ENCODE results near the gene PSG5. TPM values are rescaled to one million over a fixed set of nuclear protein-coding genes. Genes with fewer than 3 reads are reported as not detected.
A peak's percentile ranks its signal among the peaks of the same experiment; 100 is the strongest.
"Not testable (repeated sequence)": the region's sequence is repeated elsewhere in the genome, so short reads cannot be mapped to it uniquely, and the experiment has no call there.

Gene PSG5
- total RNA-seq, 2 donors from 2014 or later, result not detected

- DNase-seq (ENCODE audit: low spot score), result no peak
- no peaks in the 10 kb centered on the region for H3K4me1 ChIP-seq (replicated peaks)
- no peak overlapping the region for H3K4me3 ChIP-seq
- no peak overlapping the region for H3K27ac ChIP-seq
- TF ChIP-seq POLR2A (IDR thresholded peaks at IDR 0.05) (no peak), POLR2AphosphoS5 (IDR thresholded peaks at IDR 0.05) (no peak), CTCF (IDR thresholded peaks at IDR 0.05) (no peak)
- 77% methylated on average over 4 of the region's 4 CpGs for WGBS
- intact Hi-C loops (cut with DNase I), result no loop called here
- no peaks in the 10 kb centered on the region for H3K9me3 ChIP-seq
- H3K36me3 ChIP-seq, result no peaks in the 10 kb centered on the region
- H3K27me3 ChIP-seq (replicated peaks; ENCODE audit: insufficient read depth), result no peaks in the 10 kb centered on the region
Measured at GRCh38 chr19:43152214-43152613, 34.1 kb downstream of the PSG5 start.

DNA sequence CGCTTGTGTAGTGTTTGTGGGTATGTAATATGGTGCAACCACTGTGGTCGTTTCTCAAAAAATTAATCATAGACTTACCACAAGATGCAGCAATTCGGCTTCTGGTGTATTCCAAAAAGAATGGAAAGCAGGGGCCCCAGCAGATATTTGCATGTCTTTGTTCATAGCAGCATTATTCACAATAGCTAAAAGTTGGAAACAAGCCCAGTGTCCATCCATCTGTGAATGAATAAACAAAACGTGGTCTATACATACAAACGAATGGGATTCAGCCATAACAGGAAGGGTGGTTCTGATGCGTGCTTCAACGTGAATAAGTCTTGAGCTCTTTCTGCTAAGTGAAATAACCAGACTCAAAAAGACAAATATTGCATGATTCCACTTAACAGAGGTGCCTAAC is 36.5 kb downstream of the PSG5 start:
- H3K9me3 ChIP-seq; H3K27ac ChIP-seq; DNase-seq (ENCODE audit: low spot score); intact Hi-C loops (cut with DNase I); H3K27me3 ChIP-seq (replicated peaks; ENCODE audit: insufficient read depth); H3K36me3 ChIP-seq; H3K4me1 ChIP-seq (replicated peaks); H3K4me3 ChIP-seq: not testable (repeated sequence)
- WGBS, result 66% methylated on average over 7 of the region's 7 CpGs

GRCh38 chr19:43148233-43148632 is 38.1 kb downstream of the PSG5 start:
- WGBS, result 50% methylated on average over 1 of the region's 1 CpG
- no peaks in the 10 kb centered on the region for H3K4me1 ChIP-seq (replicated peaks)
- DNase-seq (ENCODE audit: low spot score), result peak; percentile 8
- no peak overlapping the region for H3K4me3 ChIP-seq
- intact Hi-C loops (cut with DNase I), result no loop called here
- no peaks in the 10 kb centered on the region for H3K27me3 ChIP-seq (replicated peaks; ENCODE audit: insufficient read depth)
- TF ChIP-seq POLR2AphosphoS5 (IDR thresholded peaks at IDR 0.05) (no peak), POLR2A (IDR thresholded peaks at IDR 0.05) (no peak), CTCF (IDR thresholded peaks at IDR 0.05) (no peak)
- no peaks in the 10 kb centered on the region for H3K36me3 ChIP-seq
- no peak overlapping the region for H3K27ac ChIP-seq
- no peaks in the 10 kb centered on the region for H3K9me3 ChIP-seq

DNA sequence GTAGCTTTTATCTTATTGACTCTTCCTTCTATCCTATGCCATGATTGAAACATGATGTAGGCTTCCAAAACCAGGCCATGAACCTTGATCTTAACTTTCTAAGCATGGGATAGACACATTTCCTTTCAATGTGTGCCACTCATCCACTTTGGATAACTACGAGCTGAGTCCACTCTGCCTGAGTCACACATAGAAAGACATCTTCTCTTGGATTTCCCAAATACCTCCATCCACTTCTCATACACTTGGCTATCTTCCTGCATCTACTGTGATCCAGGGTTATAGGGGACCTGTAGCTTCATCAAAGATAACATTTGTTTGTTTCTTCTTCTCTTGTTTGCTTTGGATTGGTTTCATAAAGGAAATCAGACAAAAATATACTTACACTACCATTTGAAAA is 44.6 kb downstream of the PSG5 start:
- H3K4me1 ChIP-seq (replicated peaks); H3K4me3 ChIP-seq; H3K9me3 ChIP-seq; H3K27ac ChIP-seq; DNase-seq (ENCODE audit: low spot score); intact Hi-C loops (cut with DNase I); H3K36me3 ChIP-seq; H3K27me3 ChIP-seq (replicated peaks; ENCODE audit: insufficient read depth): not testable (repeated sequence)
- 69% methylated on average over 1 of the region's 1 CpG for WGBS

GRCh38 chr19:43132696-43133095 is 53.6 kb downstream of the PSG5 start:
- H3K36me3 ChIP-seq, result no peaks in the 10 kb centered on the region
- TF ChIP-seq POLR2A (IDR thresholded peaks at IDR 0.05) (no peak), POLR2AphosphoS5 (IDR thresholded peaks at IDR 0.05) (no peak), CTCF (IDR thresholded peaks at IDR 0.05) (no peak)
- DNase-seq (ENCODE audit: low spot score), result no peak
- H3K4me1 ChIP-seq (replicated peaks), result no peaks in the 10 kb centered on the region
- 70% methylated on average over 5 of the region's 6 CpGs for WGBS
- intact Hi-C loops (cut with DNase I), result no loop called here
- no peak overlapping the region for H3K27ac ChIP-seq
- H3K4me3 ChIP-seq, result no peak overlapping the region
- H3K27me3 ChIP-seq (replicated peaks; ENCODE audit: insufficient read depth), result no peaks in the 10 kb centered on the region
- H3K9me3 ChIP-seq, result no peaks in the 10 kb centered on the region

GRCh38 chr19:43131281-43131842 is 55.0 kb downstream of the PSG5 start:
- H3K27ac ChIP-seq; intact Hi-C loops (cut with DNase I); H3K4me1 ChIP-seq (replicated peaks); H3K4me3 ChIP-seq; H3K27me3 ChIP-seq (replicated peaks; ENCODE audit: insufficient read depth); H3K9me3 ChIP-seq; H3K36me3 ChIP-seq: not testable (repeated sequence)
- peak; percentile 60 for DNase-seq (ENCODE audit: low spot score)
- peak; percentile 15 for TF ChIP-seq POLR2AphosphoS5 (IDR thresholded peaks at IDR 0.05)
- 36% methylated on average over 8 of the region's 8 CpGs for WGBS

Data from prostate gland (tissue), 2 donors.